Mesodermal cell (in vitro differentiated cells): ENCODE measurements around the gene GNG13.
"Not testable (repeated sequence)": the region's sequence is repeated elsewhere in the genome, so short reads cannot be mapped to it uniquely, and the experiment has no call there.

Experiments
- H3K27ac ChIP-seq: 2 replicates; pipeline ENCODE4 v1.7.0; 2013; ENCODE audit warnings: mild to moderate bottlenecking, low read depth, low read length, moderate library complexity; ENCODE audit not compliant: severe bottlenecking
- H3K36me3 ChIP-seq: 2 replicates; pipeline ENCODE4 v1.7.1; 2013; ENCODE audit warnings: mild to moderate bottlenecking, low read length, moderate library complexity; ENCODE audit not compliant: control insufficient read depth, insufficient read depth
- H3K4me1 ChIP-seq: one replicate; pipeline ENCODE4 v1.7.1; 2013; ENCODE audit warnings: mild to moderate bottlenecking, low read length; ENCODE audit not compliant: insufficient read depth, control insufficient read depth, poor library complexity, severe bottlenecking
- H3K4me3 ChIP-seq: 2 replicates; pipeline ENCODE4 v1.7.0; 2013; ENCODE audit warnings: low read length, control low read depth, mild to moderate bottlenecking; ENCODE audit not compliant: insufficient read depth, poor library complexity, severe bottlenecking; ENCODE audit errors: extremely low read depth
- H3K9me3 ChIP-seq: 2 replicates; pipeline ENCODE4 v1.7.1; 2013; ENCODE audit warnings: mild to moderate bottlenecking, low read length, moderate library complexity; ENCODE audit not compliant: control insufficient read depth
- WGBS, 2 experiments: methylation state at CpG; one replicate each; pipeline ENCODE4 v1.1.5; 2013; ENCODE audit warnings: missing lambda C conversion rate in 2 of 2; ENCODE audit not compliant: insufficient coverage in 2 of 2; 5-methylcytosine and 5-hydroxymethylcytosine counted together

The GNG13 gene

GRCh38 chr16:776824-777223, 23.7 kb downstream of the GNG13 start:
- 89 to 97% methylated on average over 7 to 8 of the region's 9 CpGs for WGBS, 2 experiments
- peaks cover 13% of the 10 kb centered on the region for H3K4me1 ChIP-seq
- no peaks in the 10 kb centered on the region for H3K36me3 ChIP-seq
- H3K4me3 ChIP-seq, result no peak overlapping the region
- H3K9me3 ChIP-seq, result no peaks in the 10 kb centered on the region
- no peak overlapping the region for H3K27ac ChIP-seq

- not testable (repeated sequence) for H3K36me3 ChIP-seq, H3K27ac ChIP-seq, H3K4me3 ChIP-seq, H3K9me3 ChIP-seq
- 96% methylated on average over 8 of the region's 10 CpGs for WGBS, 2 experiments
- peaks cover 13% of the 10 kb centered on the region for H3K4me1 ChIP-seq
These were observed 24.2 kb downstream of the GNG13 start for GRCh38 chr16:776298-776697.

- Histone ChIP-seq H3K9me3 (no peaks in the 10 kb centered on the region), H3K4me3 (no peak overlapping the region), H3K27ac (no peak overlapping the region), H3K4me1 (peaks cover 13% of the 10 kb centered on the region), H3K36me3 (no peaks in the 10 kb centered on the region)
- 92 to 93% methylated on average over 36 of the region's 36 CpGs for WGBS, 2 experiments
These were observed 25.2 kb downstream of the GNG13 start for GRCh38 chr16:775236-775796.

GRCh38 chr16:774086-775001, 26.2 kb downstream of the GNG13 start:
- Histone ChIP-seq H3K9me3 (no peaks in the 10 kb centered on the region), H3K36me3 (no peaks in the 10 kb centered on the region), H3K4me3 (no peak overlapping the region), H3K4me1 (peaks cover 13% of the 10 kb centered on the region), H3K27ac (no peak overlapping the region)
- WGBS, 2 experiments, result 92 to 93% methylated on average over 38 to 43 of the region's 46 CpGs

- Histone ChIP-seq H3K9me3 (no peaks in the 10 kb centered on the region), H3K27ac (no peak overlapping the region), H3K36me3 (no peaks in the 10 kb centered on the region), H3K4me3 (no peak overlapping the region), H3K4me1 (peaks cover 4% of the 10 kb centered on the region)
- 92% methylated on average over 12 to 16 of the region's 18 CpGs for WGBS, 2 experiments
These were observed 27.6 kb downstream of the GNG13 start for GRCh38 chr16:772959-773358.

GRCh38 chr16:770411-770810, 30.1 kb downstream of the GNG13 start:
- Histone ChIP-seq H3K9me3 (no peaks in the 10 kb centered on the region), H3K36me3 (no peaks in the 10 kb centered on the region), H3K27ac (no peak overlapping the region), H3K4me3 (no peak overlapping the region), H3K4me1 (no peaks in the 10 kb centered on the region)
- 100% methylated on average over 1 of the region's 13 CpGs; no CpG with 5 or more reads in 1 of the 2 experiments for WGBS, 2 experiments

GRCh38 chr16:769934-770333, 30.6 kb downstream of the GNG13 start:
- no peak overlapping the region for H3K27ac ChIP-seq
- H3K36me3 ChIP-seq, result no peaks in the 10 kb centered on the region
- H3K9me3 ChIP-seq, result no peaks in the 10 kb centered on the region
- H3K4me1 ChIP-seq, result no peaks in the 10 kb centered on the region
- 82 to 90% methylated on average over 10 to 19 of the region's 19 CpGs for WGBS, 2 experiments
- H3K4me3 ChIP-seq, result no peak overlapping the region

GRCh38 chr16:769184-769784, 31.2 kb downstream of the GNG13 start:
- Histone ChIP-seq H3K9me3 (no peaks in the 10 kb centered on the region), H3K4me3 (no peak overlapping the region), H3K36me3 (no peaks in the 10 kb centered on the region), H3K27ac (no peak overlapping the region), H3K4me1 (no peaks in the 10 kb centered on the region)
- 92 to 95% methylated on average over 5 to 8 of the region's 20 CpGs for WGBS, 2 experiments

GRCh38 chr16:768428-768827, 32.1 kb downstream of the GNG13 start:
- no peaks in the 10 kb centered on the region for H3K4me1 ChIP-seq
- no peaks in the 10 kb centered on the region for H3K9me3 ChIP-seq
- H3K4me3 ChIP-seq, result no peak overlapping the region
- H3K27ac ChIP-seq, result no peak overlapping the region
- no peaks in the 10 kb centered on the region for H3K36me3 ChIP-seq
- WGBS, 2 experiments, result 93 to 95% methylated on average over 21 of the region's 21 CpGs

GRCh38 chr16:767743-768235, 32.7 kb downstream of the GNG13 start:
- H3K36me3 ChIP-seq, result no peaks in the 10 kb centered on the region
- no peak overlapping the region for H3K27ac ChIP-seq
- no peaks in the 10 kb centered on the region for H3K9me3 ChIP-seq
- WGBS, 2 experiments, result 80 to 85% methylated on average over 4 to 6 of the region's 38 CpGs
- H3K4me1 ChIP-seq, result no peaks in the 10 kb centered on the region
- H3K4me3 ChIP-seq, result no peak overlapping the region
